Glomerular endothelial cell (primary cell): Measurements from ENCODE around the gene C16orf54. TPM values are rescaled to one million over a fixed set of nuclear protein-coding genes. Genes with fewer than 3 reads are reported as not detected.

ENCODE experiments used
- total RNA-seq: library from RNA; depleted of rRNA; stranded (reverse); fragments of >200 nt; gene quantifications from 2 replicates; pipeline ENCODE4 v1.2.3, GENCODE V29; 2015

The C16orf54 gene
- total RNA-seq, 1 donor from 2014 or later = not detected

Other genes starting within 250 kb of the C16orf54 start
- 23.9 and 46.8 TPM in 2 replicates for gene NPIPB12, start 239.6 kb downstream of the C16orf54 start, total RNA-seq
- not detected in 2 replicates for gene SPN, start 82.7 kb downstream of the C16orf54 start, total RNA-seq
- 6.0 and 14.9 TPM in 2 replicates for gene QPRT, start 66.8 kb downstream of the C16orf54 start, total RNA-seq
- not detected in 2 replicates for gene ZG16, start 32.3 kb upstream of the C16orf54 start, total RNA-seq
- 15.5 and 31.6 TPM in 2 replicates for gene KIF22, start 44.8 kb upstream of the C16orf54 start, total RNA-seq
- 98.2 and 145 TPM in 2 replicates for gene MAZ, start 60.5 kb upstream of the C16orf54 start, total RNA-seq
- gene PRRT2, start 66.2 kb upstream of the C16orf54 start, total RNA-seq = 0.41 and 0.44 TPM in 2 replicates
- 12.8 and 33.7 TPM in 2 replicates for gene PAGR1, start 70.2 kb upstream of the C16orf54 start, total RNA-seq
- gene MVP, start 74.5 kb upstream of the C16orf54 start, total RNA-seq = 238 and 283 TPM in 2 replicates
- 90.4 and 91.4 TPM in 2 replicates for gene CDIPT, start 117.2 kb upstream of the C16orf54 start, total RNA-seq
- 6.9 and 9.8 TPM in 2 replicates for gene SEZ6L2, start 153.6 kb upstream of the C16orf54 start, total RNA-seq
- gene ASPHD1, start 154.5 kb upstream of the C16orf54 start, total RNA-seq = 1.3 and 4.4 TPM in 2 replicates
- gene KCTD13, start 180.2 kb upstream of the C16orf54 start, total RNA-seq = 23.7 and 36.2 TPM in 2 replicates
- 151 and 167 TPM in 2 replicates for gene TMEM219, start 216.1 kb upstream of the C16orf54 start, total RNA-seq
- 97.8 and 130 TPM in 2 replicates for gene TAOK2, start 227.9 kb upstream of the C16orf54 start, total RNA-seq
- gene HIRIP3, start 249.6 kb upstream of the C16orf54 start, total RNA-seq = 7.7 and 9.6 TPM in 2 replicates